Measurements from ENCODE around the gene NGEF.

NGEF gene

GRCh38 chr2:232863996-232864395 lies 149.1 kb downstream of the NGEF start:
- Histone ChIP-seq H3K27me3 (ENCODE audit: insufficient read depth, poor library complexity, severe bottlenecking) (no peaks in the 10 kb centered on the region), H3K4me3 (replicated peaks; ENCODE audit: insufficient read depth, low read length) (no peak overlapping the region), H3K27ac (replicated peaks) (no peak overlapping the region)
- TF ChIP-seq SPI1 (IDR thresholded peaks at IDR 0.05; ENCODE audit: borderline replicate concordance, low read depth), result no peak
- TF ChIP-seq, protein P1, sequence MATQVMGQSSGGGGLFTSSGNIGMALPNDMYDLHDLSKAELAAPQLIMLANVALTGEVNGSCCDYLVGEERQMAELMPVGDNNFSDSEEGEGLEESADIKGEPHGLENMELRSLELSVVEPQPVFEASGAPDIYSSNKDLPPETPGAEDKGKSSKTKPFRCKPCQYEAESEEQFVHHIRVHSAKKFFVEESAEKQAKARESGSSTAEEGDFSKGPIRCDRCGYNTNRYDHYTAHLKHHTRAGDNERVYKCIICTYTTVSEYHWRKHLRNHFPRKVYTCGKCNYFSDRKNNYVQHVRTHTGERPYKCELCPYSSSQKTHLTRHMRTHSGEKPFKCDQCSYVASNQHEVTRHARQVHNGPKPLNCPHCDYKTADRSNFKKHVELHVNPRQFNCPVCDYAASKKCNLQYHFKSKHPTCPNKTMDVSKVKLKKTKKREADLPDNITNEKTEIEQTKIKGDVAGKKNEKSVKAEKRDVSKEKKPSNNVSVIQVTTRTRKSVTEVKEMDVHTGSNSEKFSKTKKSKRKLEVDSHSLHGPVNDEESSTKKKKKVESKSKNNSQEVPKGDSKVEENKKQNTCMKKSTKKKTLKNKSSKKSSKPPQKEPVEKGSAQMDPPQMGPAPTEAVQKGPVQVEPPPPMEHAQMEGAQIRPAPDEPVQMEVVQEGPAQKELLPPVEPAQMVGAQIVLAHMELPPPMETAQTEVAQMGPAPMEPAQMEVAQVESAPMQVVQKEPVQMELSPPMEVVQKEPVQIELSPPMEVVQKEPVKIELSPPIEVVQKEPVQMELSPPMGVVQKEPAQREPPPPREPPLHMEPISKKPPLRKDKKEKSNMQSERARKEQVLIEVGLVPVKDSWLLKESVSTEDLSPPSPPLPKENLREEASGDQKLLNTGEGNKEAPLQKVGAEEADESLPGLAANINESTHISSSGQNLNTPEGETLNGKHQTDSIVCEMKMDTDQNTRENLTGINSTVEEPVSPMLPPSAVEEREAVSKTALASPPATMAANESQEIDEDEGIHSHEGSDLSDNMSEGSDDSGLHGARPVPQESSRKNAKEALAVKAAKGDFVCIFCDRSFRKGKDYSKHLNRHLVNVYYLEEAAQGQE (IDR thresholded peaks at IDR 0.05; ENCODE audit: insufficient replicate concordance, low read depth), result no peak
- no peak for TF ChIP-seq CTCF (IDR thresholded peaks at IDR 0.05; ENCODE audit: insufficient read depth, low read length)
- TF ChIP-seq GABPA (IDR thresholded peaks at IDR 0.05; ENCODE audit: low read depth), result no peak
- TF ChIP-seq POLR2AphosphoS5 (IDR thresholded peaks at IDR 0.05; ENCODE audit: low read depth), result no peak
- DNase-seq (ENCODE audit: low read depth in 1 of 2, low spot score in 1 of 2), result no peak

DNA sequence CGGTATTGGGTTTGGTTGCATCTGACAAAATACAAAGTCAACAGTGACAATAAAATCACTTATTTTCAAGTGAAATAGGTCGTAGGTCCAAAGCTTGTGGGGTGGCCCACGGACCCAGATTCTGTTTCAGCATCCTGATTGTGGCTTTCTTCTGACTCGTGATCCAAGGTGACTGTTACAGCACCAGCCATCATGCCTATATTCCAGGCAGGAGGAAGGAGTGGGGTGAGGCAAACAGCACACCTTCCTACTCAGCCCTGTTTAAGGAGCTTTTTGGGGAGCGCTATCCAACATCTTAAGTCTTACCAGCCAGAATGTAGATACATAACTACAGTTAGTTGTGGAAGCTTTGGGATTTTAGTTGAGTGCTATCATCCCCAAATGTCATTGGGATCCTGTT lies 151.7 kb downstream of the NGEF start:
- DNase-seq (ENCODE audit: low read depth in 1 of 2, low spot score in 1 of 2), result no peak
- Histone ChIP-seq H3K27ac (replicated peaks) (no peak overlapping the region), H3K4me3 (replicated peaks; ENCODE audit: insufficient read depth, low read length) (no peak overlapping the region), H3K27me3 (ENCODE audit: insufficient read depth, poor library complexity, severe bottlenecking) (no peaks in the 10 kb centered on the region)
- TF ChIP-seq POLR2AphosphoS5 (IDR thresholded peaks at IDR 0.05; ENCODE audit: low read depth), result no peak
- no peak for TF ChIP-seq CTCF (IDR thresholded peaks at IDR 0.05; ENCODE audit: insufficient read depth, low read length)
- TF ChIP-seq GABPA (IDR thresholded peaks at IDR 0.05; ENCODE audit: low read depth), result no peak
- TF ChIP-seq, protein P1 (IDR thresholded peaks at IDR 0.05; ENCODE audit: insufficient replicate concordance, low read depth), result no peak
- TF ChIP-seq SPI1 (IDR thresholded peaks at IDR 0.05; ENCODE audit: borderline replicate concordance, low read depth), result no peak

- H3K27ac ChIP-seq (replicated peaks), result no peak overlapping the region
- TF ChIP-seq, protein P1 (IDR thresholded peaks at IDR 0.05; ENCODE audit: insufficient replicate concordance, low read depth), result no peak
- TF ChIP-seq GABPA (IDR thresholded peaks at IDR 0.05; ENCODE audit: low read depth), result no peak
- no peak for TF ChIP-seq CTCF (IDR thresholded peaks at IDR 0.05; ENCODE audit: insufficient read depth, low read length)
- TF ChIP-seq SPI1 (IDR thresholded peaks at IDR 0.05; ENCODE audit: borderline replicate concordance, low read depth), result no peak
- TF ChIP-seq POLR2AphosphoS5 (IDR thresholded peaks at IDR 0.05; ENCODE audit: low read depth), result no peak
Observed at GRCh38 chr2:232860593-232861241, 152.3 kb downstream of the NGEF start.

More at GRCh38 chr2:232860593-232861241, 152.3 kb downstream of the NGEF start:
- no peaks in the 10 kb centered on the region for H3K27me3 ChIP-seq (ENCODE audit: insufficient read depth, poor library complexity, severe bottlenecking)
- DNase-seq (ENCODE audit: low read depth in 1 of 2, low spot score in 1 of 2), result no peak
- no peak overlapping the region for H3K4me3 ChIP-seq (replicated peaks; ENCODE audit: insufficient read depth, low read length)
